IPS-18a (cell line): ENCODE data around the gene PFDN4.

Experiments
- H3K27ac ChIP-seq: one replicate; pipeline ENCODE4 v1.5.1; 2013; ENCODE audit warnings: low read length
- H3K27me3 ChIP-seq: one replicate; pipeline ENCODE4 v1.6.1; 2013; ENCODE audit warnings: mild to moderate bottlenecking, low read length; ENCODE audit not compliant: control insufficient read depth, insufficient read depth
- H3K36me3 ChIP-seq: one replicate; pipeline ENCODE4 v1.6.1; 2013; ENCODE audit warnings: low read depth, low read length; ENCODE audit not compliant: control insufficient read depth
- H3K4me1 ChIP-seq: one replicate; pipeline ENCODE4 v1.6.1; 2013; ENCODE audit warnings: low read depth, low read length; ENCODE audit not compliant: control insufficient read depth
- H3K4me3 ChIP-seq: one replicate; pipeline ENCODE4 v1.5.1; 2013; ENCODE audit warnings: low read length
- H3K9ac ChIP-seq: one replicate; pipeline ENCODE4 v1.6.1; 2013; ENCODE audit warnings: mild to moderate bottlenecking, low read length, moderate library complexity
- H3K9me3 ChIP-seq: one replicate; pipeline ENCODE4 v1.6.1; 2013; ENCODE audit warnings: low read depth, low read length; ENCODE audit not compliant: control insufficient read depth

PFDN4 gene

GRCh38 chr20:54207743-54208547 lies at the start of gene PFDN4:
Gene PFDN4, plus strand, starts transcription at chr20:54208087. Its CDS starts 14 bp downstream, at chr20:54208101.
- peaks cover 5% of the 10 kb centered on the region for H3K36me3 ChIP-seq
- peak within 1 kb of the TSS; percentile 96 for H3K9ac ChIP-seq
- peak within 1 kb of the TSS; percentile 79 for H3K4me3 ChIP-seq
- H3K9me3 ChIP-seq, result no peaks in the 10 kb centered on the region
- H3K27me3 ChIP-seq, result no peaks in the 10 kb centered on the region
- H3K27ac ChIP-seq, result peak within 1 kb of the TSS; percentile 99
- H3K4me1 ChIP-seq, result peaks cover 5% of the 10 kb centered on the region

- Histone ChIP-seq H3K4me1 (no peaks in the 10 kb centered on the region), H3K4me3 (no peak overlapping the region), H3K36me3 (no peaks in the 10 kb centered on the region)
Observed at GRCh38 chr20:54158226-54158625, 49.7 kb upstream of the PFDN4 start.

GRCh38 chr20:54158856-54159418 lies 49.0 kb upstream of the PFDN4 start:
- Histone ChIP-seq H3K9me3 (no peaks in the 10 kb centered on the region), H3K9ac (no peak overlapping the region), H3K27me3 (no peaks in the 10 kb centered on the region), H3K36me3 (no peaks in the 10 kb centered on the region), H3K27ac (no peak overlapping the region), H3K4me3 (no peak overlapping the region), H3K4me1 (no peaks in the 10 kb centered on the region)

More at GRCh38 chr20:54158226-54158625, 49.7 kb upstream of the PFDN4 start:
- H3K9me3 ChIP-seq, result no peaks in the 10 kb centered on the region
- H3K27ac ChIP-seq, result no peak overlapping the region
- H3K9ac ChIP-seq, result no peak overlapping the region
- H3K27me3 ChIP-seq, result no peaks in the 10 kb centered on the region

- H3K36me3 ChIP-seq, result no peaks in the 10 kb centered on the region
- H3K9ac ChIP-seq, result no peak overlapping the region
- H3K27me3 ChIP-seq, result no peaks in the 10 kb centered on the region
- H3K27ac ChIP-seq, result no peak overlapping the region
- no peak overlapping the region for H3K4me3 ChIP-seq
- H3K9me3 ChIP-seq, result no peaks in the 10 kb centered on the region
- no peaks in the 10 kb centered on the region for H3K4me1 ChIP-seq
Observed at GRCh38 chr20:54160065-54161007, 47.6 kb upstream of the PFDN4 start.

GRCh38 chr20:54161008-54161820 lies 46.7 kb upstream of the PFDN4 start:
- Histone ChIP-seq H3K36me3 (no peaks in the 10 kb centered on the region), H3K27me3 (no peaks in the 10 kb centered on the region), H3K4me3 (no peak overlapping the region)

GRCh38 chr20:54161821-54162149 lies 46.1 kb upstream of the PFDN4 start:
- Histone ChIP-seq H3K36me3 (no peaks in the 10 kb centered on the region), H3K9me3 (no peaks in the 10 kb centered on the region), H3K9ac (no peak overlapping the region), H3K4me3 (no peak overlapping the region), H3K4me1 (no peaks in the 10 kb centered on the region), H3K27ac (no peak overlapping the region), H3K27me3 (no peaks in the 10 kb centered on the region)

More at GRCh38 chr20:54161008-54161820, 46.7 kb upstream of the PFDN4 start:
- Histone ChIP-seq H3K9ac (no peak overlapping the region), H3K27ac (no peak overlapping the region), H3K9me3 (no peaks in the 10 kb centered on the region), H3K4me1 (no peaks in the 10 kb centered on the region)

GRCh38 chr20:54162378-54163009 lies 45.4 kb upstream of the PFDN4 start:
- Histone ChIP-seq H3K27ac (no peak overlapping the region), H3K9ac (no peak overlapping the region), H3K4me3 (no peak overlapping the region), H3K9me3 (no peaks in the 10 kb centered on the region), H3K4me1 (no peaks in the 10 kb centered on the region), H3K36me3 (no peaks in the 10 kb centered on the region), H3K27me3 (no peaks in the 10 kb centered on the region)

- Histone ChIP-seq H3K9ac (no peak overlapping the region), H3K9me3 (no peaks in the 10 kb centered on the region), H3K27ac (no peak overlapping the region), H3K36me3 (no peaks in the 10 kb centered on the region), H3K4me3 (no peak overlapping the region), H3K27me3 (no peaks in the 10 kb centered on the region), H3K4me1 (no peaks in the 10 kb centered on the region)
Observed at GRCh38 chr20:54163402-54163801, 44.5 kb upstream of the PFDN4 start.

GRCh38 chr20:54165014-54165413 lies 42.9 kb upstream of the PFDN4 start:
- H3K27me3 ChIP-seq, result peaks cover 8% of the 10 kb centered on the region
- no peaks in the 10 kb centered on the region for H3K36me3 ChIP-seq

GRCh38 chr20:54165803-54166202 lies 42.1 kb upstream of the PFDN4 start:
- H3K9me3 ChIP-seq, result no peaks in the 10 kb centered on the region
- no peaks in the 10 kb centered on the region for H3K4me1 ChIP-seq
- H3K36me3 ChIP-seq, result no peaks in the 10 kb centered on the region
- H3K27me3 ChIP-seq, result peaks cover 16% of the 10 kb centered on the region
- no peak overlapping the region for H3K9ac ChIP-seq
- H3K4me3 ChIP-seq, result no peak overlapping the region
- H3K27ac ChIP-seq, result no peak overlapping the region

More at GRCh38 chr20:54165014-54165413, 42.9 kb upstream of the PFDN4 start:
- no peak overlapping the region for H3K9ac ChIP-seq
- H3K27ac ChIP-seq, result no peak overlapping the region
- no peaks in the 10 kb centered on the region for H3K4me1 ChIP-seq
- no peak overlapping the region for H3K4me3 ChIP-seq
- no peaks in the 10 kb centered on the region for H3K9me3 ChIP-seq
